Thymus (tissue), 11 donors: ENCODE measurements around the gene UBE2I. TPM values are rescaled to one million over a fixed set of nuclear protein-coding genes. Genes with fewer than 3 reads are reported as not detected.

ENCODE experiments used
- DNase-seq, 9 donors: peaks; one replicate each; pipeline ENCODE4 v3.0.0-alpha.2; 2013; ENCODE audit warnings: low spot score in 9 of 9, low read depth in 6 of 9, missing footprints in 1 of 9
- H3K27ac ChIP-seq, 2 donors: one replicate each; pipeline ENCODE4 v1.5.1; 2013; ENCODE audit warnings: control low read depth in 1 of 2, low read depth in 1 of 2, low read length in 1 of 2, mild to moderate bottlenecking in 1 of 2, moderate library complexity in 1 of 2
- H3K27me3 ChIP-seq, 2 donors: one replicate each; pipeline ENCODE4 v1.5.1; 2013; ENCODE audit warnings: low read length in 1 of 2; ENCODE audit not compliant: control insufficient read depth in 2 of 2, insufficient read depth in 1 of 2
- H3K36me3 ChIP-seq, 2 donors: one replicate each; pipeline ENCODE4 v1.5.1; 2013; ENCODE audit warnings: low read length in 1 of 2, mild to moderate bottlenecking in 1 of 2, moderate library complexity in 1 of 2; ENCODE audit not compliant: control insufficient read depth in 2 of 2, insufficient read depth in 2 of 2
- H3K4me1 ChIP-seq, 2 donors: one replicate each; pipeline ENCODE4 v1.5.1; 2013; ENCODE audit warnings: low read length in 2 of 2; ENCODE audit not compliant: control insufficient read depth in 2 of 2, insufficient read depth in 2 of 2
- H3K4me3 ChIP-seq, 2 donors: one replicate each; pipeline ENCODE4 v1.5.1; 2013; ENCODE audit warnings: low read length in 2 of 2, control low read depth in 1 of 2, mild to moderate bottlenecking in 1 of 2
- H3K9me3 ChIP-seq, 2 donors: one replicate each; pipeline ENCODE4 v1.5.1; 2013; ENCODE audit warnings: low read length in 1 of 2, mild to moderate bottlenecking in 1 of 2; ENCODE audit not compliant: control insufficient read depth in 2 of 2, insufficient read depth in 1 of 2
- WGBS: extraction: QIAGEN DNeasy Blood & Tissue Kit; methylation state at CpG from one replicate; pipeline ENCODE4 v1.1.7; 2013; 5-methylcytosine and 5-hydroxymethylcytosine counted together
- polyA plus RNA-seq: library from polyadenylated mRNA; stranded (reverse); fragments of 200-250 nt; gene quantifications from one replicate; pipeline ENCODE4 v1.2.3, GENCODE V29; 2013
- total RNA-seq: library from RNA; stranded (reverse); fragments of 120-200 nt; gene quantifications from one replicate; pipeline ENCODE4 v1.2.4, GENCODE V29; 2013
- donor health status: healthy.

Gene UBE2I
- total and polyA plus RNA-seq, 2 donors: 58.5 to 105 TPM

GRCh38 chr16:1319041-1319440 lies 9.6 kb downstream of the UBE2I start:
- Histone ChIP-seq H3K4me1 (no peaks in the 10 kb centered on the region), H3K27me3 (no peaks in the 10 kb centered on the region)
- no peak for DNase-seq

GRCh38 chr16:1320097-1320496 lies 10.7 kb downstream of the UBE2I start:
- WGBS: 89% methylated on average over 12 of the region's 12 CpGs
- no peaks in the 10 kb centered on the region for H3K4me1 ChIP-seq
- no peaks in the 10 kb centered on the region for H3K9me3 ChIP-seq
- H3K27me3 ChIP-seq: no peaks in the 10 kb centered on the region
- no peak for DNase-seq
- no peak overlapping the region for H3K4me3 ChIP-seq
- H3K36me3 ChIP-seq: peaks cover 91 to 94% of the 10 kb centered on the region in 2 donors
- H3K27ac ChIP-seq: no peak overlapping the region

More at GRCh38 chr16:1319041-1319440, 9.6 kb downstream of the UBE2I start:
- peaks cover 91 to 94% of the 10 kb centered on the region in 2 donors for H3K36me3 ChIP-seq
- WGBS: 95% methylated on average over 33 of the region's 33 CpGs
- H3K27ac ChIP-seq: no peak overlapping the region
- H3K9me3 ChIP-seq: no peaks in the 10 kb centered on the region
- no peak overlapping the region for H3K4me3 ChIP-seq

GRCh38 chr16:1320658-1321240 lies 11.3 kb downstream of the UBE2I start:
- H3K27me3 ChIP-seq: no peaks in the 10 kb centered on the region
- H3K4me3 ChIP-seq: no peak overlapping the region
- WGBS: 89% methylated on average over 22 of the region's 22 CpGs
- H3K4me1 ChIP-seq: no peaks in the 10 kb centered on the region
- no peak overlapping the region for H3K27ac ChIP-seq
- peaks cover 91 to 94% of the 10 kb centered on the region in 2 donors for H3K36me3 ChIP-seq
- DNase-seq: no peak
- no peaks in the 10 kb centered on the region for H3K9me3 ChIP-seq

GRCh38 chr16:1322407-1322806 lies 13.0 kb downstream of the UBE2I start:
- WGBS: 98% methylated on average over 8 of the region's 8 CpGs
- H3K4me3 ChIP-seq: no peak overlapping the region
- peaks cover 81% of the 10 kb centered on the region in 2 donors for H3K36me3 ChIP-seq
- H3K4me1 ChIP-seq: no peaks in the 10 kb centered on the region
- H3K27ac ChIP-seq: no peak overlapping the region
- no peaks in the 10 kb centered on the region for H3K27me3 ChIP-seq
- H3K9me3 ChIP-seq: no peaks in the 10 kb centered on the region
- no peak for DNase-seq

GRCh38 chr16:1323296-1324239 lies 14.1 kb downstream of the UBE2I start:
- WGBS: 97% methylated on average over 35 of the region's 35 CpGs

GRCh38 chr16:1324286-1324826 lies 14.9 kb downstream of the UBE2I start:
- WGBS: 93% methylated on average over 22 of the region's 22 CpGs
- Histone ChIP-seq H3K9me3 (no peaks in the 10 kb centered on the region), H3K27ac (no peak overlapping the region), H3K4me3 (no peak overlapping the region), H3K36me3 (peaks cover 61 to 64% of the 10 kb centered on the region in 2 donors), H3K27me3 (no peaks in the 10 kb centered on the region), H3K4me1 (no peaks in the 10 kb centered on the region)
- DNase-seq: no peak

More at GRCh38 chr16:1323296-1324239, 14.1 kb downstream of the UBE2I start:
- Histone ChIP-seq H3K27me3 (no peaks in the 10 kb centered on the region), H3K9me3 (no peaks in the 10 kb centered on the region), H3K36me3 (peaks cover 69 to 72% of the 10 kb centered on the region in 2 donors), H3K4me3 (no peak overlapping the region), H3K4me1 (no peaks in the 10 kb centered on the region), H3K27ac (no peak overlapping the region)
- no peak for DNase-seq

GRCh38 chr16:1325261-1325660 lies 15.8 kb downstream of the UBE2I start:
- DNase-seq: no peak
- Histone ChIP-seq H3K36me3 (peaks cover 52 to 55% of the 10 kb centered on the region in 2 donors), H3K4me1 (no peaks in the 10 kb centered on the region), H3K9me3 (peaks cover under 1 to 5% of the 10 kb centered on the region in 2 donors), H3K27me3 (peaks cover 0 to 6% of the 10 kb centered on the region in 2 donors), H3K4me3 (no peak overlapping the region), H3K27ac (no peak overlapping the region)
- WGBS: 96% methylated on average over 15 of the region's 15 CpGs

- peaks cover 4 to 9% of the 10 kb centered on the region in 2 donors for H3K9me3 ChIP-seq
- 92% methylated on average over 20 of the region's 20 CpGs for WGBS
- H3K4me3 ChIP-seq: no peak overlapping the region
- H3K36me3 ChIP-seq: peaks cover 46 to 49% of the 10 kb centered on the region in 2 donors
- no peak overlapping the region for H3K27ac ChIP-seq
- H3K27me3 ChIP-seq: peaks cover 2 to 11% of the 10 kb centered on the region in 2 donors
- DNase-seq: no peak
- H3K4me1 ChIP-seq: no peaks in the 10 kb centered on the region
Observed at GRCh38 chr16:1325673-1326371, 16.4 kb downstream of the UBE2I start.
